Cerebellar nuclear complex (tissue), 1 donor: ENCODE data around the gene NOCT.
"Not testable (repeated sequence)": the region's sequence is repeated elsewhere in the genome, so short reads cannot be mapped to it uniquely, and the experiment has no call there.

Experiments used
- DNase-seq, 2 experiments: peaks; one replicate each; lab custom pipeline; 2025; lab: John Stamatoyannopoulos, UW

NOCT gene

GRCh38 chr4:139009702-139010101, 5.9 kb upstream of the NOCT start:
- no peak for DNase-seq

- no peak for DNase-seq
Observed at GRCh38 chr4:139011225-139011950, 4.2 kb upstream of the NOCT start.

- DNase-seq: no peak
Observed at GRCh38 chr4:139014371-139015268, 961 bp upstream of the NOCT start.

- DNase-seq: no peak
Observed at GRCh38 chr4:139015948-139016471, 429 bp downstream of the NOCT start.

GRCh38 chr4:139017861-139018260, 2.3 kb downstream of the NOCT start:
- no peak for DNase-seq

- DNase-seq: no peak
Observed at GRCh38 chr4:139018501-139018900, 2.9 kb downstream of the NOCT start.

- no peak for DNase-seq
Observed at GRCh38 chr4:139018971-139019758, 3.6 kb downstream of the NOCT start.

GRCh38 chr4:139020384-139020783, 4.8 kb downstream of the NOCT start:
- DNase-seq: no peak

- DNase-seq: not testable (repeated sequence)
Observed at GRCh38 chr4:139021071-139021470, 5.5 kb downstream of the NOCT start.

GRCh38 chr4:139022835-139023234, 7.3 kb downstream of the NOCT start:
- no peak for DNase-seq

- DNase-seq: no peak
Observed at GRCh38 chr4:139024686-139025085, 9.1 kb downstream of the NOCT start.

- DNase-seq: no peak
Observed at GRCh38 chr4:139025841-139026240, 10.3 kb downstream of the NOCT start.

GRCh38 chr4:139027776-139028175, 12.2 kb downstream of the NOCT start:
- no peak for DNase-seq

- no peak for DNase-seq
Observed at GRCh38 chr4:139028191-139028661, 12.6 kb downstream of the NOCT start.

- DNase-seq: not testable (repeated sequence)
Observed at GRCh38 chr4:139029866-139030363, 14.3 kb downstream of the NOCT start.

- peak; percentile 6 to 59 for DNase-seq
Observed at GRCh38 chr4:139030614-139031235, 15.1 kb downstream of the NOCT start.

- DNase-seq: no peak
Observed at GRCh38 chr4:139035650-139036049, 20.1 kb downstream of the NOCT start.

GRCh38 chr4:139036885-139037284, 21.3 kb downstream of the NOCT start:
- DNase-seq: no peak

GRCh38 chr4:139038874-139039443, 23.4 kb downstream of the NOCT start:
- DNase-seq: no peak

GRCh38 chr4:139042981-139043460, 27.4 kb downstream of the NOCT start:
- DNase-seq: no peak

GRCh38 chr4:139044291-139044690, 28.7 kb downstream of the NOCT start:
- DNase-seq: no peak
